HEK293T (cell line): ENCODE results near the gene CELA2B.

Experiments used
- BHLHE40 ChIP-seq: fragments of 450-650 bp; IDR thresholded peaks from 2 replicates; pipeline ENCODE4 v1.6.1; 2016; ENCODE audit warnings: mild to moderate bottlenecking, moderate library complexity, borderline replicate concordance
- FOXA1 ChIP-seq: fragments of 450-650 bp; IDR thresholded peaks from 2 replicates; pipeline ENCODE4 v1.6.1; 2016; ENCODE audit warnings: mild to moderate bottlenecking
- TARDBP ChIP-seq: fragments of 450-650 bp; IDR thresholded peaks from 2 replicates; pipeline ENCODE4 v1.6.1; 2016
- ZNF384 ChIP-seq: fragments of 450-650 bp; IDR thresholded peaks from 2 replicates; pipeline ENCODE4 v1.6.1; 2016

- TF ChIP-seq ZNF384 (no peak), TARDBP (no peak), FOXA1 (no peak), BHLHE40 (no peak)
These were observed 33.0 kb downstream of the CELA2B start for GRCh38 chr1:15508700-15509487.
